A673 (cell line): Measurements from ENCODE around the gene PGBD5.

Source experiments
- EZH2 ChIP-seq: fragments of 200-600 bp; sonication (generic); IDR thresholded peaks from 2 replicates; pipeline ENCODE4 v1.6.1; 2017; ENCODE audit warnings: borderline replicate concordance, low read depth, mild to moderate bottlenecking, mixed read lengths, antibody characterized with exemption, low read length; ENCODE audit not compliant: poor library complexity, severe bottlenecking
- TF ChIP-seq, protein P1 (sequence below): fragments of 300-800, 200-600 bp; sonication (generic); conservative IDR thresholded peaks from 2 replicates; pipeline ENCODE4 v1.5.1; 2017; ENCODE audit warnings: low read depth, mild to moderate bottlenecking, antibody characterized with exemption, low read length, moderate library complexity, mixed read lengths

DNA sequence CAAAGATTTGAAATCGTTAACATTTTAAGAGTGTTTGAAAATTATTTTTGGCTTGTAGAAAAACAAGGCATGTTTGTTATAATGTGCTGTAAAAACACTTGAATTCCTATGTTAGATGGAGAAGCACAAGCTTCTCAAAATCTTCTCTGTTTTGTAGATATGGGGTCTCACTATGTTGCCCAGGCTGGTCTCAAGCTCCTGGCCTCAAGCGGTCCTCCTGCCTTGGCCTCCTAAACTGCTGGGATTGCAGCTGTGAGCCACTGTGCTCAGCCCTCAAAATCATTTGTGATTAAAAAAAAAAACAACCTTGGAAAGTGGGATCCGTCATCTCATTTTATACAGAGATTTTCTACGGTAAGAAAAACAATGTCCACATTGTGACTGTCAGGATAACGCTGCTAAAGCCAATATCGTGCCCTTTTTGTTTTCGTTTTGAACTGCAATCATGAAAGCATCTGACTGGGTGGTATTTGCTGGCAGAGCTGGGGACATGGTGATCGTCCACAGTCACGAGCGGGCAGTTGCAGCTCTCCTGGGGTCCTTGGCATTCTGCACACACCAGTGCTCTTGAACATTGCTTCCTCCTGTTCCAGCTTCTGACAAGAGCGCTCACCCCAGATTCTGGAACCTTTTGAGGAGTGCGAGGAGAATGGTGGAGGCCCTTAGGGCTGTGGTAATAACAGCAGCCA lies 112.5 kb downstream of the PGBD5 start:
- TF ChIP-seq, protein P1, sequence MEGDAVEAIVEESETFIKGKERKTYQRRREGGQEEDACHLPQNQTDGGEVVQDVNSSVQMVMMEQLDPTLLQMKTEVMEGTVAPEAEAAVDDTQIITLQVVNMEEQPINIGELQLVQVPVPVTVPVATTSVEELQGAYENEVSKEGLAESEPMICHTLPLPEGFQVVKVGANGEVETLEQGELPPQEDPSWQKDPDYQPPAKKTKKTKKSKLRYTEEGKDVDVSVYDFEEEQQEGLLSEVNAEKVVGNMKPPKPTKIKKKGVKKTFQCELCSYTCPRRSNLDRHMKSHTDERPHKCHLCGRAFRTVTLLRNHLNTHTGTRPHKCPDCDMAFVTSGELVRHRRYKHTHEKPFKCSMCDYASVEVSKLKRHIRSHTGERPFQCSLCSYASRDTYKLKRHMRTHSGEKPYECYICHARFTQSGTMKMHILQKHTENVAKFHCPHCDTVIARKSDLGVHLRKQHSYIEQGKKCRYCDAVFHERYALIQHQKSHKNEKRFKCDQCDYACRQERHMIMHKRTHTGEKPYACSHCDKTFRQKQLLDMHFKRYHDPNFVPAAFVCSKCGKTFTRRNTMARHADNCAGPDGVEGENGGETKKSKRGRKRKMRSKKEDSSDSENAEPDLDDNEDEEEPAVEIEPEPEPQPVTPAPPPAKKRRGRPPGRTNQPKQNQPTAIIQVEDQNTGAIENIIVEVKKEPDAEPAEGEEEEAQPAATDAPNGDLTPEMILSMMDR: no peak
- no peak for TF ChIP-seq EZH2
